Mucosa of descending colon (tissue), 3 donors: Measurements from ENCODE around the gene OR56B4. TPM values are rescaled to one million over a fixed set of nuclear protein-coding genes. Genes with fewer than 3 reads are reported as not detected.
"Not testable (repeated sequence)": the region's sequence is repeated elsewhere in the genome, so short reads cannot be mapped to it uniquely, and the experiment has no call there.

Experiments
- ATAC-seq: fragments of 200-7000 bp; cut with Tn5 transposase; one replicate; pipeline ENCODE4 v1.9.1; 2020; ENCODE audit warnings: mild to moderate bottlenecking, moderate library complexity
- DNase-seq, 3 donors: peaks; one replicate each; pipeline ENCODE4 v3.0.0-alpha.2; 2020
- H3K36me3 ChIP-seq: fragments of 200-600 bp; one replicate; pipeline ENCODE4 v1.8.0; 2021; ENCODE audit warnings: low read depth, mild to moderate bottlenecking
- H3K4me1 ChIP-seq: fragments of 200-600 bp; one replicate; pipeline ENCODE4 v1.8.0; 2021; ENCODE audit warnings: low read depth, mild to moderate bottlenecking
- H3K4me3 ChIP-seq: fragments of 200-600 bp; one replicate; pipeline ENCODE4 v1.8.0; 2021; ENCODE audit warnings: mild to moderate bottlenecking
- H3K9me3 ChIP-seq: fragments of 200-600 bp; one replicate; pipeline ENCODE4 v1.8.0; 2021; ENCODE audit warnings: mild to moderate bottlenecking
- intact Hi-C, 2 donors: fragments of 100-400 bp; cut with DNase I in 1 of 2; cut with micrococcal nuclease in 1 of 2; formaldehyde crosslinking; loops; one replicate each; pipeline versions ENCODE4 v1.11.0 to v1.11.1; 2022; cut with DNase I, micrococcal nuclease
- long read RNA-seq, 2 donors: library from polyadenylated mRNA; unstranded; transcript quantifications; one replicate each; pipeline ENCODE4 v2.0.0, GENCODE V29; 2019 to 2021
- total RNA-seq, 3 donors: library from RNA; stranded (reverse); fragmentation: NEBNext Ultra II Directional in 2 of 3; extraction: Animal tissue kit (Norgen Biotek cat#: 25700) in 2 of 3; gene quantifications; one replicate each; pipeline versions ENCODE4 v1.2.1 to v1.2.4, GENCODE V29; 2021 to 2023
- TF ChIP-seq, protein P1 (sequence below): fragments of 200-600 bp; IDR thresholded peaks from one replicate; pipeline ENCODE4 v1.8.0; 2022; ENCODE audit warnings: antibody characterized with exemption, mild to moderate bottlenecking
- donor health status: DM: no; HTN: no; CAD: no; lungs with moderate emphysema.
- donor health status: DM: no; HTN: no; CAD: no.
- donor health status: DM: no; HTN: yes; CAD: no.

OR56B4 gene, protein sequence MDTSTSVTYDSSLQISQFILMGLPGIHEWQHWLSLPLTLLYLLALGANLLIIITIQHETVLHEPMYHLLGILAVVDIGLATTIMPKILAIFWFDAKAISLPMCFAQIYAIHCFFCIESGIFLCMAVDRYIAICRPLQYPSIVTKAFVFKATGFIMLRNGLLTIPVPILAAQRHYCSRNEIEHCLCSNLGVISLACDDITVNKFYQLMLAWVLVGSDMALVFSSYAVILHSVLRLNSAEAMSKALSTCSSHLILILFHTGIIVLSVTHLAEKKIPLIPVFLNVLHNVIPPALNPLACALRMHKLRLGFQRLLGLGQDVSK
- total RNA-seq: not detected
- long read RNA-seq, donor 1: 0 reads
- long read RNA-seq, donor 2: 0 reads

DNA sequence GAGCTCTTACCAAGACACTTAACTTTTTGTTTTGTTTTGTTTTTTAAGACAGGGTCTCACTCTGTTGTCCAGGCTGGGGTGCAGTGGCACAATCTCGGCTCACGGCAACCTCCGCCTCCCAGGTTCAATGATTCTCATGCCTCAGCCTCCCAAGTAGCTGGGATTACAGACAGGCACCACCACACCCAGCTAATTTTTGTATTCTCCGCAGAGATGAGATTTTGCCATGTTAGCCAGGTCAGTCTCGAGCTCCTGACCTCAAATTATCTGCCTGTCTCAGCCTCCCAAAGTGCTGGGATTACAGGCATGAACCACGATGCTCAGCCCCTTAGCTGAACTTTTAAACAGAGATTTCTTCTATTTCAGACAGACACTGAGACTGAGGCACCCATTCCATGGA, at the start of gene OR56B4:
OR56B4 (plus strand) TSS at position 301 of the 400 bp plus-strand sequence; CDS start at position 396, 95 bp downstream.
- H3K9me3 ChIP-seq, H3K36me3 ChIP-seq, intact Hi-C loops, DNase-seq, H3K4me1 ChIP-seq, ATAC-seq, H3K4me3 ChIP-seq: not testable (repeated sequence)

DNA sequence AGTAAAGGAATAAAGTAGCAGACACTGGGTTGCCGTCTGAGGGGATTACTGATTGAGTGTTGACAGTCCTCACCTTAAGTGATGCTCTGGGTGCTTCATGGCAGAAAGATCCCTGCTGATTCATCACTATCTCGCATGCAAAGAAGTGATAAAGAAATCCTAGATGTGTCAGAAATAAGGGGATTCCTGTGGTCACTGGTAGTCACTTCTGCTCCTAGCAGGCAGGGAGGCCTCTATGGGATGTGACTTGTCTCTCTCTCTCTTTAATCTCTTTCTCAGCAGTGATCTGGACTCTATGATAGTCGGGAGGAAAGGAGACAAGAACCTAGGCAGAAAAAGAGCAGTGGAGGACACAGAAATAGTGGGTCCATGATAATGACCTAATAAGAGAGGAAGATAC, 46.0 kb upstream of the OR56B4 start:
- Histone ChIP-seq H3K9me3 (no peaks in the 10 kb centered on the region), H3K4me1 (no peaks in the 10 kb centered on the region), H3K4me3 (no peak overlapping the region), H3K36me3 (no peaks in the 10 kb centered on the region)
- no peak for DNase-seq
- intact Hi-C loops: no loop called here
- TF ChIP-seq, protein P1, sequence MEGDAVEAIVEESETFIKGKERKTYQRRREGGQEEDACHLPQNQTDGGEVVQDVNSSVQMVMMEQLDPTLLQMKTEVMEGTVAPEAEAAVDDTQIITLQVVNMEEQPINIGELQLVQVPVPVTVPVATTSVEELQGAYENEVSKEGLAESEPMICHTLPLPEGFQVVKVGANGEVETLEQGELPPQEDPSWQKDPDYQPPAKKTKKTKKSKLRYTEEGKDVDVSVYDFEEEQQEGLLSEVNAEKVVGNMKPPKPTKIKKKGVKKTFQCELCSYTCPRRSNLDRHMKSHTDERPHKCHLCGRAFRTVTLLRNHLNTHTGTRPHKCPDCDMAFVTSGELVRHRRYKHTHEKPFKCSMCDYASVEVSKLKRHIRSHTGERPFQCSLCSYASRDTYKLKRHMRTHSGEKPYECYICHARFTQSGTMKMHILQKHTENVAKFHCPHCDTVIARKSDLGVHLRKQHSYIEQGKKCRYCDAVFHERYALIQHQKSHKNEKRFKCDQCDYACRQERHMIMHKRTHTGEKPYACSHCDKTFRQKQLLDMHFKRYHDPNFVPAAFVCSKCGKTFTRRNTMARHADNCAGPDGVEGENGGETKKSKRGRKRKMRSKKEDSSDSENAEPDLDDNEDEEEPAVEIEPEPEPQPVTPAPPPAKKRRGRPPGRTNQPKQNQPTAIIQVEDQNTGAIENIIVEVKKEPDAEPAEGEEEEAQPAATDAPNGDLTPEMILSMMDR: no peak
- ATAC-seq: no peak

DNA sequence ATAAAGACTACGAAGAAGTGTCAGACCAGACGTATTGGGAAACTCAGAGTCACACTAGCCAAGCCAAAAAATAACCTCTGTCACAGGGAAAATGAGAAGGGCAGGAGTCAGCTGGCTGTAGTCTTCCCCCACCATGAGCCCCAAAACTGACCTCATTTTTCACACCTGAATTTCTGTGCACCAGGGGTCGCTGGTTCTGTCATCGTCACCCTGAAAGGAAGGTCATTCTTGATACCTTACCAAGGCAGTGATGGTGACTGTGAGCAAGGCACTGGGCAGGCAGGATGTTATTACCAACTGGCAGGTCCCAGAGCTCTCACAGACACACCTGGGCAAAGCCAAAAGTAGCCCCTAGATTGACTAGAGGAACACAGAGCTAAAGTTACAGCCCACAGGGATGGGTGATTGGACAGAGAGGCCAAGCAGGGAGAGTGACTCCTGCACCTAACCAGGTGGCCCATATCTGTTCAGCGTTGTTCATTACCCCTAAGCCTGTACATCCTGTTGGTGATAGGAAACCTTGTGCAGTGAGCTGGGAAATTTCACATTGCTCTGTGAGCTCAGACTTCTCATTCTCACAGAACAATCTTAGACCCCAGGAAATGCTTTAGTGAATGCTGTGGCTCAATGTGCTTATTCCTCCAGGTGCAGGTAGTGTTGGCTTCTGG, 44.7 kb upstream of the OR56B4 start:
- H3K4me3 ChIP-seq: no peak overlapping the region
- no peaks in the 10 kb centered on the region for H3K9me3 ChIP-seq
- TF ChIP-seq, protein P1: no peak
- no peaks in the 10 kb centered on the region for H3K36me3 ChIP-seq
- intact Hi-C loops: no loop called here
- no peaks in the 10 kb centered on the region for H3K4me1 ChIP-seq
- no peak for DNase-seq
- no peak for ATAC-seq

DNA sequence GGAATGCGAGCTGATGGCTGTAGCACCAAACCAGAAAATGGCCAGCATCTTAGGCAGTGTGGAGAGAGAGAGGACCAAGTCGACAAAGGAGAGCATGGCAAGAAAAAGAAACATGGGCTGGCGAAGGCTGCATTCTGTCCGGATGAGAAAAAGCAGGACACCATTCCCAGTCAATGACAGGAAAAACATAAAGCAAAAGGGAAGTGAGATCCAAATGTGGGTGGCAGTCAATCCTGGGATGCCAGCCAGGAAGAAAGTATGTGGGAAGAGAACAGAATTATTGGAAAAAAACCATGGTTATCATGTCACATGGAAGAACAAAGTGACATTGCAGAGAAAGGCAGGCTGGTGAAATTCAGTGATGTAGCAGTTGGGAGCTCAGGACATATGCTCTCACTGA, 40.0 kb upstream of the OR56B4 start:
- TF ChIP-seq, protein P1: no peak
- Histone ChIP-seq H3K9me3 (no peaks in the 10 kb centered on the region), H3K4me1 (no peaks in the 10 kb centered on the region), H3K4me3 (no peak overlapping the region), H3K36me3 (no peaks in the 10 kb centered on the region)
- intact Hi-C loops: no loop called here
- ATAC-seq (no peak), DNase-seq (no peak)

DNA sequence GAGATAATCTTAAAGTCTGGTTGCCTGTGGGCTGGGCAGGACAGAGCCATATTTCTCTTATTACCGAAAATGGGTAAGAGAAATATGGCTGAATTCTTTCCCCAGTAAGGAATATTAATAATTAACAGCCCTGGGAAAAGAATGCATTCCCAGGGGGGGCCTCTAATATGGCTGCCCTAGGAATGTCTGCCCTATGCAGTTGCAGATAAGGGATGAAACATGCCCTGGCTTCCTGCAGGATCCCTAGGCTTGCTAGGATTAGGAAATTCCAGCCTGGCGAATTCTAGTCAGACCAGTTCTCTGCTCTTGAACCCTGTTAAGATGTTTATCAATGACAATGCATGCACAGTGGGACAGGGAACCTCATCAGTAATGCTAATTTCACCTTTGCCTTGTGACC, 31.0 kb upstream of the OR56B4 start:
- H3K9me3 ChIP-seq, ATAC-seq, H3K4me1 ChIP-seq, intact Hi-C loops, H3K4me3 ChIP-seq, DNase-seq, H3K36me3 ChIP-seq: not testable (repeated sequence)

DNA sequence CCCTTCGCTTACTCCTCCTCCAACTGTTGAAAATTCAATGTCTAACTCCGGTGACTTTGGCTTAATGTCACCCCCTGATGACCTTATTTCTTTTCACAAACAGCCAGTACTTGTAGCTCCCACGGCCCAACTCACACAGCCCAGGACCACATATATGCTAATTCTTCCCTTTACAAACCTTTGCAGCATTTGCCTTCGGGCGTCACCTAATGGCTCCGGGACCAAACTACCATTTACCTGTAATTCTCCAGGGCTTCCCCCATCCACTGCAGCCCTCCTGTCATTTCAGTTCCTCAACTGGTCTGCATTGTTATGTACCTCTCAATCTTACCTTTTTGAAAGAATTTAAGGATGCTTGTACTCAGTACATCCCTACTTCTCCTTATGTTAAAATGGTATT, 29.8 kb upstream of the OR56B4 start:
- peaks cover 8% of the 10 kb centered on the region for H3K9me3 ChIP-seq
- no peak overlapping the region for H3K4me3 ChIP-seq
- intact Hi-C loops: no loop called here
- DNase-seq (no peak), ATAC-seq (no peak)
- H3K4me1 ChIP-seq: no peaks in the 10 kb centered on the region
- TF ChIP-seq, protein P1: no peak
- no peaks in the 10 kb centered on the region for H3K36me3 ChIP-seq
